BLaER1 (cell line): Measurements from ENCODE around the gene IFT20.

ENCODE experiments used
- H3K27ac ChIP-seq: shearing (Covaris generic); formaldehyde crosslinking; 2 replicates; pipeline ENCODE4 v1.8.1; 2022
- H3K27me3 ChIP-seq: shearing (Covaris generic); formaldehyde crosslinking; 2 replicates; pipeline ENCODE4 v1.8.1; 2022
- H3K36me3 ChIP-seq: shearing (Covaris generic); formaldehyde crosslinking; 2 replicates; pipeline ENCODE4 v1.8.1; 2022
- H3K4me1 ChIP-seq: shearing (Covaris generic); formaldehyde crosslinking; 2 replicates; pipeline ENCODE4 v1.8.1; 2022
- H3K4me2 ChIP-seq: shearing (Covaris generic); formaldehyde crosslinking; 2 replicates; pipeline ENCODE4 v1.8.1; 2022
- H3K4me3 ChIP-seq: shearing (Covaris generic); formaldehyde crosslinking; 2 replicates; pipeline ENCODE4 v1.8.1; 2022
- H3K9ac ChIP-seq: shearing (Covaris generic); formaldehyde crosslinking; 2 replicates; pipeline ENCODE4 v1.8.1; 2022
- H3K9me3 ChIP-seq: shearing (Covaris generic); formaldehyde crosslinking; 2 replicates; pipeline ENCODE4 v1.8.1; 2022
- H4K20me1 ChIP-seq: shearing (Covaris generic); formaldehyde crosslinking; 2 replicates; pipeline ENCODE4 v1.8.1; 2022
- Cebpa-rat ChIP-seq: shearing (Covaris generic); IDR thresholded peaks from 2 replicates; pipeline ENCODE4 v1.8.1; 2022

IFT20 gene

DNA sequence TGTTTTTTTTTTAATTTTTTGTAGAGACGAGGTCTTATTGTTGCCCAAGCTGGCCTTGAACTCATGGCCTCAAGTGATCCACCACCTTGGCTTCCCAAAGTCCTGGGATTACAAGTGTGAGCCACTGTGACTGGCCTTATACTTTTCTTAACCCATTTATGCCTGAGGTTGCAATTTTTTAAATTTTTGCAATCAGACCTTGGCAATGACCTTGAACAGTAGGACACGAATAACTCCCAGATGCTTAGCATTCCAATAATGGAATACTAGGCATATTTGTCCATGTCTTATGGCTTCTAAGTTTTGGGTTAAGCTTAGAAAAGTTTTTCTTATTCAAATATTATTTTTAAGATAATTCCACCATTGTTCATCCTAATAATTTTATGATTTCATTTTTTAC lies 44.6 kb downstream of the IFT20 start:
- H3K4me2 ChIP-seq, result no peak overlapping the region
- no peak for TF ChIP-seq Cebpa-rat
- H3K4me3 ChIP-seq, result no peak overlapping the region
- no peaks in the 10 kb centered on the region for H4K20me1 ChIP-seq
- no peak overlapping the region for H3K9ac ChIP-seq
- no peak overlapping the region for H3K27ac ChIP-seq
- no peaks in the 10 kb centered on the region for H3K9me3 ChIP-seq
- no peaks in the 10 kb centered on the region for H3K36me3 ChIP-seq
- H3K27me3 ChIP-seq, result no peaks in the 10 kb centered on the region
- no peaks in the 10 kb centered on the region for H3K4me1 ChIP-seq

DNA sequence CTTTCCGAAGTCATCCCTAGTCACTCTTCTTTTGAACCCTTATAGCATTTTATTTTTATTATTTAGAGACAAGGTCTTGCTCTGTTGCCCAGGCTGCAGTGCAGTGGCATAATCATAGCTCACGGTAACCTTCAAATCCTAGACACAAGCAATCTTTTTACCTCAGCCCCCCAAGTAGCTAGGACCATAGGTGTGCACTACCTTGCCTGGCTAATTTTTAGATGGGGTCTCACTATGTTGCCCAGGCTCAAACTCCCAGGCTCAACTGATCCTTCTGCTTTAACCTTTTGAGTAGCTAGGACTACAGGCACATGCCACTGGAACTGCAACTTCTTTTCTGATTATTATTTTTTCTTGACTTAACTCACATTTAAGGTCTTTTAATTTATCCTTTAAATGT lies 49.3 kb downstream of the IFT20 start:
- H3K4me1 ChIP-seq, result no peaks in the 10 kb centered on the region
- H3K9me3 ChIP-seq, result no peaks in the 10 kb centered on the region
- no peak overlapping the region for H3K27ac ChIP-seq
- no peak overlapping the region for H3K4me3 ChIP-seq
- H3K4me2 ChIP-seq, result no peak overlapping the region
- H3K36me3 ChIP-seq, result no peaks in the 10 kb centered on the region
- peaks cover 7% of the 10 kb centered on the region for H3K27me3 ChIP-seq
- H3K9ac ChIP-seq, result no peak overlapping the region
- H4K20me1 ChIP-seq, result no peaks in the 10 kb centered on the region
- TF ChIP-seq Cebpa-rat, result no peak

- Histone ChIP-seq H3K4me2 (no peak overlapping the region), H3K9ac (no peak overlapping the region), H3K4me1 (peaks cover 13% of the 10 kb centered on the region), H4K20me1 (no peaks in the 10 kb centered on the region; the same call in 1 of the 2 replicates), H3K4me3 (no peak overlapping the region), H3K27ac (no peak overlapping the region), H3K36me3 (no peaks in the 10 kb centered on the region), H3K27me3 (peaks cover 27% of the 10 kb centered on the region), H3K9me3 (no peaks in the 10 kb centered on the region)
- no peak for TF ChIP-seq Cebpa-rat
These were observed 52.7 kb downstream of the IFT20 start for GRCh38 chr17:28282596-28282995.

GRCh38 chr17:28280826-28281225 lies 54.4 kb downstream of the IFT20 start:
- Histone ChIP-seq H3K4me1 (peaks cover 14% of the 10 kb centered on the region), H3K9me3 (no peaks in the 10 kb centered on the region), H3K4me2 (no peak overlapping the region), H3K36me3 (no peaks in the 10 kb centered on the region), H3K27me3 (peaks cover 45% of the 10 kb centered on the region), H4K20me1 (peaks cover 10% of the 10 kb centered on the region; the same call in 1 of the 2 replicates), H3K4me3 (no peak overlapping the region), H3K9ac (no peak overlapping the region), H3K27ac (no peak overlapping the region)
- no peak for TF ChIP-seq Cebpa-rat

DNA sequence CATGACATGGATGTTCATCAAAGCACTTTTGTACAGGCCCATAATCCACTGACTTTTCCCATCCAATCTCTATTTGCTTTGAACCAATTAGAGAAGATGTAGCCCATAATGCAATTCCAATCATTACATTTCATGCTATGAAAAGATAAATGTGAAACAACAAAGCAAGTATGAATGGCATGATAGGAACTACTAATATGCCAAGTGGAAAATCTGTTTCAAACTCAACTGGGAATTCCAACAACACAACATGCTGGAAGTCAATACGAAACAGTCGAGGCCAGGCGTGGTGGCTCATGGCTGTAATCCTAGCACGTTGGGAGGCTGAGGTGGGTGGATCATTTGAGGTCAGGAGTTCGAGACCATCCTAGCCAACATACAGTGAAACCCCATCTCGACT lies 55.9 kb downstream of the IFT20 start:
- Histone ChIP-seq H4K20me1 (peaks cover 10% of the 10 kb centered on the region; the same call in 1 of the 2 replicates), H3K9me3 (no peaks in the 10 kb centered on the region), H3K27ac (no peak overlapping the region), H3K4me2 (no peak overlapping the region), H3K27me3 (peaks cover 55% of the 10 kb centered on the region), H3K36me3 (no peaks in the 10 kb centered on the region), H3K4me3 (no peak overlapping the region), H3K4me1 (peaks cover 14% of the 10 kb centered on the region), H3K9ac (no peak overlapping the region)
- no peak for TF ChIP-seq Cebpa-rat
